SKM-1 (cell line): ENCODE measurements around the gene ITGB3.

Experiments used
- DNase-seq: peaks from one replicate; lab custom pipeline; 2025; ENCODE audit not compliant: unreplicated experiment; lab: John Stamatoyannopoulos, UW

ITGB3 gene

GRCh38 chr17:47295874-47296255, 42.2 kb downstream of the ITGB3 start:
- DNase-seq = no peak

GRCh38 chr17:47297661-47298400, 44.2 kb downstream of the ITGB3 start:
- no peak for DNase-seq

- DNase-seq = no peak
These were observed 45.1 kb downstream of the ITGB3 start for GRCh38 chr17:47298712-47299111.

GRCh38 chr17:47299239-47299910, 45.7 kb downstream of the ITGB3 start:
- no peak for DNase-seq

- no peak for DNase-seq
These were observed 47.1 kb downstream of the ITGB3 start for GRCh38 chr17:47300718-47301117.

GRCh38 chr17:47301161-47301560, 47.5 kb downstream of the ITGB3 start:
- DNase-seq = no peak

- DNase-seq = no peak
These were observed 48.2 kb downstream of the ITGB3 start for GRCh38 chr17:47301831-47302230.

- no peak for DNase-seq
These were observed 50.6 kb downstream of the ITGB3 start for GRCh38 chr17:47304186-47304585.

GRCh38 chr17:47305302-47305923, 51.8 kb downstream of the ITGB3 start:
- DNase-seq = no peak

GRCh38 chr17:47310186-47310733, 56.6 kb downstream of the ITGB3 start:
- DNase-seq = no peak

GRCh38 chr17:47311420-47311819, 57.8 kb downstream of the ITGB3 start:
- DNase-seq = no peak

GRCh38 chr17:47315451-47316266, 62.0 kb downstream of the ITGB3 start:
- DNase-seq = peak; percentile 56

GRCh38 chr17:47316311-47316710, 62.7 kb downstream of the ITGB3 start:
- no peak for DNase-seq

- DNase-seq = no peak
These were observed 63.5 kb downstream of the ITGB3 start for GRCh38 chr17:47317119-47317518.

- DNase-seq = no peak
These were observed 64.7 kb downstream of the ITGB3 start for GRCh38 chr17:47318197-47318918.

- no peak for DNase-seq
These were observed 67.4 kb downstream of the ITGB3 start for GRCh38 chr17:47320879-47321502.

- peak; percentile 66 for DNase-seq
These were observed 70.0 kb downstream of the ITGB3 start, which contains the start of gene EFCAB13 for GRCh38 chr17:47323382-47324223. TSS of gene EFCAB13 (plus strand) at chr17:47323955. CDS start at chr17:47328354, 4,399 bp downstream.

- peak; percentile 76 for DNase-seq
These were observed 70.8 kb downstream of the ITGB3 start for GRCh38 chr17:47324224-47325020.
